ENCODE data around the gene C1orf159.

Gene C1orf159

GRCh38 chr1:1148569-1148968, 32.7 kb upstream of the C1orf159 start:
- DNase-seq (ENCODE audit: low read depth) = no peak
- H3K4me3 ChIP-seq (replicated peaks; ENCODE audit: low read depth, low read length) = no peak overlapping the region
- no peak for TF ChIP-seq CTCF (IDR thresholded peaks at IDR 0.05; ENCODE audit: low read length, missing control alignments)

DNA sequence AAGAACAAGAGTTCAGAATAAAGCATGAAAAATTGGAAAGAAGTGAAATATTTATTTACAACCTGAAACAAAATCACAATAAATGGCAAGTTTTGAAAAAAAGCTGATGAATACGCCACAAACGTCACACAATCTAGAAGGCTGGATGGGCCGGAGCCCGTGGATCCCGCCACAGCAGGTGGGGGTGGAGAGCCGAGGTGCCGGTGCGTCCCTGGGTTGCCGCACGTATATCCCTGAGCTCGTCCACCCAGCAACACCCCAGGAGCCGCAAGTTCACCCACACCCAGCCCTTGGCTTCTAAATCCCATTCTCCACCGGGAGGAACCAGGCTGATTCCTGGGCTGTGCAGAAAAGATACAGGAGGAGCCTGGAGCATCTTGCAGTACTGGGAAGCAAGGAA, 32.2 kb upstream of the C1orf159 start:
- no peak for DNase-seq (ENCODE audit: low read depth)
- H3K4me3 ChIP-seq (replicated peaks; ENCODE audit: low read depth, low read length) = no peak overlapping the region
- TF ChIP-seq CTCF (IDR thresholded peaks at IDR 0.05; ENCODE audit: low read length, missing control alignments) = no peak

DNA sequence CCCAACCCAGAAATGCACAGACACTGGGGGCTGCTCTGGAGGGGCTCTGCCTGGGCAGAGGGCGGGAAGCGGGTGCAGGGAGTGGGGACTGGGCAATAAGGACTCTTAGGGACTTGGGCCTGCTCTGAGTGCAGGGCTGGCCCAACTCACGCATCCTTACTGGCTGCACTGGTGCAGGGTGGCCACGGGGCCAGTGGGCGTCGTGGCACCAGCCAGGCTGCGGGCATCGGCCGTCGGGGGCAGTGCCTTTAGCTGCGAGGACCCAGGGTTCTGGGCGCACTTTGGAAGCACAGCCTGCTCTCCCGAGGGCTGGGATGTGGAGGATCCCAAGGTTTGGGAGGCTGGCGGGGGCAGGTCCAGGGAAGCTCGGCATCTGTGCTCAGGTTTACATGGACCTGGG, 30.7 kb upstream of the C1orf159 start:
- no peak overlapping the region for H3K4me3 ChIP-seq (replicated peaks; ENCODE audit: low read depth, low read length)
- no peak for DNase-seq (ENCODE audit: low read depth)
- TF ChIP-seq CTCF (IDR thresholded peaks at IDR 0.05; ENCODE audit: low read length, missing control alignments) = no peak

DNA sequence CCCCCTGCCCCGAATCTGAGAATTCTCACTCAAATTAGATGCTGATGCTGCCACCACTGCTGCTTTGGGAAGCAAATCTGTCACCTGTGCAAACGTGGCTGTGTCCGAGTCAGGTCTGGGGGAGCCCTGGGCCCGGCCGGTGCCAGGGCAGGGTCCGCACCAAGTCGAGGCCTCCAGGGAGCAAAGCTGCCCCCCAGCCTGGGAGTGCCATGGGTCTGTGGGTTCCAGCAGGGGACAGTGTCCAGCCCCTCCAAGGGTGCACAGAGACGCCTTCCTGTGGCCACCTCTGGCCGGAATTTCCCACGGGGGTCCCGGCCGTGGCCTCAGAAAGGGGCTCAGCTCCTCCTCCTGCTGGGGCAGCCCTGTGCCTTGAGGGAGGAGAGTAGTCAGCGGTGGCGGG, 30.1 kb upstream of the C1orf159 start:
- no peak overlapping the region for H3K4me3 ChIP-seq (replicated peaks; ENCODE audit: low read depth, low read length)
- no peak for TF ChIP-seq CTCF (IDR thresholded peaks at IDR 0.05; ENCODE audit: low read length, missing control alignments)
- DNase-seq (ENCODE audit: low read depth) = no peak

- H3K4me3 ChIP-seq (replicated peaks; ENCODE audit: low read depth, low read length) = no peak overlapping the region
These were observed 29.6 kb upstream of the C1orf159 start for GRCh38 chr1:1145547-1145914.

DNA sequence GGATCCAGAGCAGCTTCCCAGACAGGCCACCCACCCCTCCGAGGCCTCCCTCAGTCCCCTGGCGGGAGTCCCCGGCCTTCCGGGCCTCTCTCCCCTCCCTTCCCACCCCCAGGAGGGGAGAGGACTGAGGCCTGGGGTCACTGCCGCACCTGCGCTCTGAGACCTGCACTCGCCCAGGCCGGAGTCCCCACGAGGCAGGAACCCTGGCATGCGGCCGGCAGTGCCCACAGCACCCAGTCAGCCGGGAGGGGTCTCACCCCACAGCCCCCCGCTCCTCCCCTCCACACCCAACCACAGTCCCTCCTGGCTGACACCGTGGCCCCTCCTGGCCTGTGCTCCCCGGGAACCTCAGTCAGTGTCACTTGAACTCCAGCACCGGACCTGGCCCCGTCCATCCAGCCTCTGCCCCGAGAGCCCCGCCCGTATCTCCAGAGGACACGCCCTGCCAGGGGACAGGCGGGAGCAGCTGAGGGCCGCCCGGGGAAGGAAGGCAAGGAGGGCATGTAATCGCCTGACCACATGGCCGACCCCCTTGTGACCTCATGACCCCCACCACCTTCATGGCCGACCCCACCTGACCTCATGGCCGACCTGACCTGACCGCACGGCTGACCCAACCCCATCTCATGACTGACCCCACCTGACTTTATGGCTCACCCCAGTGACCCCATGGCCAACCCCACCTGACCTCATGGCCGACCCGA, 29.1 kb upstream of the C1orf159 start:
- DNase-seq (ENCODE audit: low read depth) = no peak
- H3K4me3 ChIP-seq (replicated peaks; ENCODE audit: low read depth, low read length) = no peak overlapping the region
- no peak for TF ChIP-seq CTCF (IDR thresholded peaks at IDR 0.05; ENCODE audit: low read length, missing control alignments)

More at GRCh38 chr1:1145547-1145914, 29.6 kb upstream of the C1orf159 start:
- no peak for TF ChIP-seq CTCF (IDR thresholded peaks at IDR 0.05; ENCODE audit: low read length, missing control alignments)
- DNase-seq (ENCODE audit: low read depth) = no peak

Data from fibroblast of pulmonary artery (primary cell).